Measurements from ENCODE around the gene SOHLH1. TPM values are rescaled to one million over a fixed set of nuclear protein-coding genes. Genes with fewer than 3 reads are reported as not detected.
"Not testable (repeated sequence)": the region's sequence is repeated elsewhere in the genome, so short reads cannot be mapped to it uniquely, and the experiment has no call there.

SOHLH1 gene
- total and polyA plus RNA-seq, 3 donors from 2014 or later: 18.4 to 32.7 (median 18.7) TPM

DNA sequence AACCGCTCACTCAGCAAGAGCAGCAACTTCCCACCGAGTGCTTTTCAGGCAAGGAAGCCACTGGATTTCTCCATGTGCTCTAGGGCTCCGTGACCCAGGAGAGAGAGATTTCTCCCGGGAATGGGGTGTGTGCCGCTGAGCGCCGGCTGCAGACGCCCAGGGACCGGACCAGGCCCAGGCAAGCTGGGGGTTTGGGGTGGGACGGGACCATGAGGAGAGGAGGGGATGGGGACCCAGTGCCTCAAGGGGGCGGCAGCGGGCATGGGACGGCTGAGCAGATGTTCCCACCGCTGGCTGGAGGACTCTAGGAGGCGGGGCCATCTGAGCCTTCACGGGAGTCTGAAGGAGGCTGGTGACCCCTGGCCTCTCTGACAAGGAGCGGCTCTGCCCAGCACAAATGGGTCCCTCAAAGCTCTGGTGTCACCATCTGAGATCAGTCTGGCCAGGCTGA lies 27.7 kb downstream of the SOHLH1 start:
- H3K27ac ChIP-seq: no peak overlapping the region
- DNase-seq: no peak
- intact Hi-C loops (cut with DNase I; ENCODE audit: low total_unique reads): no loop called here
- H3K4me3 ChIP-seq: no peak overlapping the region
- no peaks in the 10 kb centered on the region for H3K27me3 ChIP-seq
- no peaks in the 10 kb centered on the region for H3K9me3 ChIP-seq
- H3K36me3 ChIP-seq (ENCODE audit: low read depth, missing control alignments): no peaks in the 10 kb centered on the region
- no peaks in the 10 kb centered on the region for H3K4me1 ChIP-seq
- WGBS, 2 donors: 51 to 59% methylated on average over 15 to 17 of the region's 17 CpGs
- no peak for TF ChIP-seq POLR2A (IDR thresholded peaks at IDR 0.05)
- TF ChIP-seq, protein P1, sequence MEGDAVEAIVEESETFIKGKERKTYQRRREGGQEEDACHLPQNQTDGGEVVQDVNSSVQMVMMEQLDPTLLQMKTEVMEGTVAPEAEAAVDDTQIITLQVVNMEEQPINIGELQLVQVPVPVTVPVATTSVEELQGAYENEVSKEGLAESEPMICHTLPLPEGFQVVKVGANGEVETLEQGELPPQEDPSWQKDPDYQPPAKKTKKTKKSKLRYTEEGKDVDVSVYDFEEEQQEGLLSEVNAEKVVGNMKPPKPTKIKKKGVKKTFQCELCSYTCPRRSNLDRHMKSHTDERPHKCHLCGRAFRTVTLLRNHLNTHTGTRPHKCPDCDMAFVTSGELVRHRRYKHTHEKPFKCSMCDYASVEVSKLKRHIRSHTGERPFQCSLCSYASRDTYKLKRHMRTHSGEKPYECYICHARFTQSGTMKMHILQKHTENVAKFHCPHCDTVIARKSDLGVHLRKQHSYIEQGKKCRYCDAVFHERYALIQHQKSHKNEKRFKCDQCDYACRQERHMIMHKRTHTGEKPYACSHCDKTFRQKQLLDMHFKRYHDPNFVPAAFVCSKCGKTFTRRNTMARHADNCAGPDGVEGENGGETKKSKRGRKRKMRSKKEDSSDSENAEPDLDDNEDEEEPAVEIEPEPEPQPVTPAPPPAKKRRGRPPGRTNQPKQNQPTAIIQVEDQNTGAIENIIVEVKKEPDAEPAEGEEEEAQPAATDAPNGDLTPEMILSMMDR (IDR thresholded peaks at IDR 0.05): no peak

DNA sequence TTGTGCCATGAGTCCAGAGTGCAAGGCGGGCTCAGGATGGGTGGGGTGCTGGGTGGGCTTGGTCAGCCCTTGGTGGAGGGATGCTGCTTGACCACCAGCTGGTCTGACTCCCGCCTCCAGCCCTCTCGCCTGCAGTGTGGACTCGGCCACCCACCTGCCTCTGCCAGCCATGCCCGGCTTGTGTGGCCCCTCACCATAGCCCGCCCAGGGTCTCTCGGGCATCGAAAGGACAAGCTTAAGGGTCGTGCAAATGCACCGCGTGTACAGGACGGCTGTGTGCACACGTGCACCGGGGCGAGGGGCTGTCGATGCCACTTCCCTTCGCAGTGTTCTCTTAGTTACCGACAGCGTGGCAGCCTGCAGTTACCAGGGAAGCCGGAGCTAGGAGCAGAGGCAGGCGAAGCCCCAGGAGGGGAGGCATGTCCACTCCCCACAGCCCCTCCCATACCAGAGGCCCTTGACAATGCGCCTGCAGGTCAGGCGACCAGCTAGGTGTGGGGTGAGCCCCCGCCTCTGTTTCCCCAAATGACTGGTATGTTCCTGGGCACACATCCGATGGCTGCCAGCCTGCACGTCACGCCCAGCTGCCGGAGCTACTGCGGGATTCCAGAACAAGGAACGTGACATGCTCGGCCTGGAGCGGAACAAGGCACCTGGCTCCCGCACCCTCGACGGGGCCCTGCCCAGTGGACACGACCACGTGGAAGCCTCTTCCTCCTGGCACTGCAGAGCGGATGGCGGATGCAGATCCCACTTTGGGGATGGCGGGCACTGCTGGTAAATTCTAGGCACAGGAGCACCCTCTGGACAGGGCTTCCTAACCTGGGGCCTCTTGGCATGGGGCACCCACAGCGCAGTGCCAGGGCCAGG lies 28.3 kb downstream of the SOHLH1 start:
- Histone ChIP-seq H3K4me1 (no peaks in the 10 kb centered on the region), H3K27ac (no peak overlapping the region), H3K27me3 (no peaks in the 10 kb centered on the region), H3K9me3 (no peaks in the 10 kb centered on the region), H3K36me3 (ENCODE audit: low read depth, missing control alignments) (no peaks in the 10 kb centered on the region), H3K4me3 (no peak overlapping the region)
- no peak for TF ChIP-seq POLR2A (IDR thresholded peaks at IDR 0.05)
- TF ChIP-seq, protein P1 (IDR thresholded peaks at IDR 0.05): no peak
- no peak for DNase-seq
- intact Hi-C loops (cut with DNase I; ENCODE audit: low total_unique reads): no loop called here
- 80 to 88% methylated on average over 3 to 41 of the region's 41 CpGs for WGBS, 2 donors

DNA sequence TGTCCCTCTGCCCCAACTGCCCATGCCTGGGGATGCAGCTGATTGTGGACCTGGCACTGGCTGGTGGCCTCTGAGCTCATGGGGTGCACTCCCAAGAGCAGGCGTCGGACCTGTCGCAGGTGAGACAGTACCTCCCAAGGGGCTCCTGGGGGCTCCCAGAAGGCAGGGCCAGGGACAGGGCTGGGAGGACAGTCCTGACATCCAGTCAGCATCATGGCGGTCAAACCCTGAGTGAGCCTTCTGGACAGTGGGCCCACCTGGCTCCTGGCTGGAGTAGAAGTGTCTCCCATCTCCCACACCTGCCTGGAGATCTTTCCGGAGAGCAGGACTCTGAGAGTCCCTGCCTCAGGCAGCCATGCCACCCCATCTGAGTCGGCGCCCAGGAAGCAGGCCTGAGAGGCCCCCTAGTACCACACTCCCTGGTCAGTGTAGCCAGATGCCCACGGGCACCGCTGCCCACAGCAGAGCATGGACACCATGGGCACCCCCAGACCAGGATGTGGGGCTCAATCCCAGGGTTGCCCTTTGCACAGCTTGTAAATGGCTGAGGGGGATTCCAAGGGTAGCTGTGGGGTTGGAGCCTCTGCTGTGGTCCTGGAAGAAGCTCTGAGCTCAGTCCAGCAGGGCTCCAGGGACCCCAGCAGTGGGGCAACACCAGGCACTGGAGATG lies 29.5 kb downstream of the SOHLH1 start:
- DNase-seq: no peak
- H3K4me1 ChIP-seq: no peaks in the 10 kb centered on the region

GRCh38 chr9:135669018-135669417 lies 30.3 kb downstream of the SOHLH1 start:
- H3K27me3 ChIP-seq; H3K27ac ChIP-seq; H3K4me3 ChIP-seq; DNase-seq; intact Hi-C loops (cut with DNase I; ENCODE audit: low total_unique reads); H3K9me3 ChIP-seq; H3K36me3 ChIP-seq (ENCODE audit: low read depth, missing control alignments); H3K4me1 ChIP-seq: not testable (repeated sequence)
- WGBS, 2 donors: 85 to 92% methylated on average over 5 of the region's 5 CpGs

More for the DNA sequence above, 29.5 kb downstream of the SOHLH1 start:
- 80 to 100% methylated on average over 3 to 4 of the region's 9 CpGs for WGBS, 2 donors
- H3K36me3 ChIP-seq (ENCODE audit: low read depth, missing control alignments): no peaks in the 10 kb centered on the region
- H3K27ac ChIP-seq: no peak overlapping the region
- no peak for TF ChIP-seq POLR2A (IDR thresholded peaks at IDR 0.05)
- TF ChIP-seq, protein P1 (IDR thresholded peaks at IDR 0.05): no peak
- no peaks in the 10 kb centered on the region for H3K9me3 ChIP-seq
- H3K4me3 ChIP-seq: no peak overlapping the region
- intact Hi-C loops (cut with DNase I; ENCODE audit: low total_unique reads): no loop called here
- no peaks in the 10 kb centered on the region for H3K27me3 ChIP-seq

DNA sequence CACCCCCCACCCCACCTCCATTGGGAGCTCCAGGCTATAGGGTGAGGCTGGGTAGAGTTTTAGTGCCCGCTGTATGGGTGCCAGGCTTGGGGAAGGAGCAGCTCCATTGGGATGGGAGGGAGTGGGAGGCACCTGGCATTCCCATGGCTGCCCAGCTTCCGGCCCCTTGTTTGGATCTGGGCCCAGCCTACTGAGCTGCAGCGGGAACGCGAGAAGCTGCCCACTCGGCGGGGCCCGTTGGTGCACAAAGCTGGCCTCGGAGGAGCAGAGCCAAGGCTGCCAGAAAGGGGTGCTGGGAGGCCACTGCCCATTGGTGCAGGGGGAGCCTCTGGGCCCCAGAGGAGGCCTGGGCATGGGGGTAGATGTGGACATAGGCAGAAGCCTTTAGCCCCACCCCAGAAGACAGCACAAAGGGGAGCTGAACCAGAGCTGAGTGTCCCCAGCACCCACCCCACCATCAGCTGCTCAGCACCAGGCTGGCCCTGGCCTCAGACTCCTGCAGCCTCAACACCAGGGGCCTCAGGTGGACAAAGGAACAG lies 31.7 kb downstream of the SOHLH1 start:
- Histone ChIP-seq H3K27ac (no peak overlapping the region), H3K4me3 (no peak overlapping the region), H3K9me3 (no peaks in the 10 kb centered on the region), H3K4me1 (peaks cover 4% of the 10 kb centered on the region), H3K36me3 (ENCODE audit: low read depth, missing control alignments) (no peaks in the 10 kb centered on the region), H3K27me3 (no peaks in the 10 kb centered on the region)
- intact Hi-C loops (cut with DNase I; ENCODE audit: low total_unique reads): no loop called here
- WGBS, 2 donors: 45 to 64% methylated on average over 7 to 9 of the region's 9 CpGs
- no peak for DNase-seq
- TF ChIP-seq, protein P1 (IDR thresholded peaks at IDR 0.05): no peak
- TF ChIP-seq POLR2A (IDR thresholded peaks at IDR 0.05): no peak
